Stimulated activated CD4-positive, alpha-beta T cell treated with anti-CD3 and anti-CD28 coated beads, Interleukin-12 subunit alpha, Interleukin-12 subunit beta, amount 100 ng/mL, for 4 hours (primary cell): ENCODE results near the gene NR2C1.
"Not testable (repeated sequence)": the region's sequence is repeated elsewhere in the genome, so short reads cannot be mapped to it uniquely, and the experiment has no call there.

Source experiments
- DNase-seq: peaks from one replicate; pipeline ENCODE4 v3.0.0-alpha.2; 2020

The NR2C1 gene

DNA sequence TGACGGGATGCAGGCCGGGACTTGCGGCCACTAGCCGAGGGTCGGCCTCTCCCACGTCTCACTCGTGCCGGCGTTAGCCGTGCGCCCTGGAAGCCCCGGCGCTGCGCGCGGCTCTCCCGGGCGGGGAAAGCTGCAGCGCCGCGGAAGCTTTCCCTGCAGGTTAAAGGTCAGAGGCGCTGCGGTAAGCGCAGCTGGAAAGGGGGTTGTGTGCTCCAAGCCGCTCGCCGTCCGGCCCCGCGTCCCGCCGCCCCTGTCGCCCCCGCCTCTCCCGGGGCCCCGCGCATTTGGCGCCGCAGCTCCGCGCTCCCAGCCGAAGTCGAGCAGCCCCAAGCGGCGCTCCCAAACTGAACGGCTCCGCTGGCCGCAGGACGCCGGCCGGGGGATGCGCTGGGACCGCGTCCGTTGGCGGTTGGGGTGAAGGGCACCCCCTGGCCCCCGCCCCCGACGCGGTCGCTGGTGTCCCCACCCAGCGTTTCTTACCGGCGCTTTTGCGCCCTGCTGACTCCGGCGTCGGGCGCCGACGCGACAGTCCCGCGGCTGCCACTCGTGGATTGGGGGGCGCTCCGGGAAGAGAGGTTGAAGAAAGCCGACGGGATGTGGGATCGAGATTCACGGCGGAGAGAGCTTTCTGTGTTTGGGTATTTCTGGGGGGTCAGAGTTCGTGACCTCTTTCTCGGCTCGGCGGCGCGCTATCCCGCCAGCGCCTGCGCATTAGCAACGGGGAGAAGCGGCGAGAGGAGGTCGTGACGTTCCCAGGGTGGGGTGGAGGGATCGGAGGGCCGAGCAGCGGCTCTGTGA, at the start of gene NR2C1:
TSS of gene NR2C1 (minus strand) at position 719 of the 798 bp plus-strand sequence. CDS start 6,234 bp downstream, outside the sequence.
- peak; percentile 85 for DNase-seq

DNA sequence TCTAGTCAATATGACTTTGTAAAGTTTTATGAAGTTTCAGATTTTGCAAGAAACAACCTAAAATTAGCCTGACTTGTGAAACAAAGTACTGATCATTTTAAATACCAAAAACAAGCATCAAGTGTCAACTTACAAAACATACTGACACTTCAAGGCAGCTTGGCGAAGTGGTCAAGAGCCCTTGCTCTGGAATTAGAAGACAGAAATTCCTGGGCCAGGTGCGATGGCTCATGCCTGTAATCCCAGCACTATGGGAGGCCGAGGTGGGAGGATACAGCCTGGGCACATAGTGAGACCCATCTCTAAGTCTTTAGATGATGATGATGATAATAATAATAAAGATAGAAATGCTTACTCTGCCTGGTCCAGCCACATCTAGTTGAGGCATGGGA, 45.4 kb upstream of the NR2C1 start:
- DNase-seq = no peak

DNA sequence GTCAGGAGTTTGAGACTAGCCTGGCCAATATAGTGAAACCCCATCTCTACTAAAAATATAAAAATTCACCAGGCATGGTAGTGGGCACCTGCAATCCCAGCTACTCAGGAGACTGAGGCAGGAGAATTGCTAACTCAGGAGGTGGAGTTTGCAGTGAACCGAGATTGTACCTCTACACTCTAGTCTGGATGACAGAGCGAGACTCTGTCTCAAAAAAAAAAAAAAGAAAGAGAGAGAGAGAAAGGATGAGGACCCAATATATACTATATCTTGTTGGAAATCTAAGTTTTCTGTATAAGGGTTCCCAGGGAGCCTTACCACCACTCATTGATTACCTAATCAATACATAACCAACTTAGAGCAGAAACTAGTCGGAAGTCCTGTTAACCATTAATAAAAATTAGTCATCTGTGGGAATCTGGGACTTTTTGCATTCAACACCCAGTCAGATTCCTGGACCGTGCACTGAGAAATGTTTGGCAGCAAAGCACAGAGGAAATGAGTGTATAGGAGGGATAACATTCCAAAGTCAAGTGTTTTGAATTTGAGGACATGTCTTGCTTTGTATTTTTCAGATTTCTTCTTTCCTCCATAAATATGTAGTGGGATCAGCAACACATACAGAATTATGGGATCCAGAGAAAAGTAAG, 44.8 kb upstream of the NR2C1 start:
- DNase-seq = no peak

DNA sequence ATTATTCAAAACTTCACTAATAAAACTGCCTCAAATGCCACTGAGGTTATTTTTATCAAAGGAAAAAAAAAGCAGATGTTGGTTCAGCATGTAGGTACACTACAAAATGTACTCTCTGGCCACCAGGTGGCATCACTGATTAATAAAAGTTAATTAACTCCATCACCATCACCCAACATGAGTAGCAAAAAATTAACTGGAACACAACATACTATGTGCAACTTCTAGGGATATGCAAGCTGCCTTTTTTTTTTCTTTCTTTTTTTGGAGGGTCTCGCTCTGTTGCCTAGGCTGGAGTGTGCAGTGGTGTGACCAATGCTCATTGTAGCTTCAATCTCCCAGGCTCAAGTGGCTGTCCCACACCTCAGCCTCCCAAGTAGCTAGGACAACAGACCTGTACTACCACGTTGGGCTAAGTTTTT, 43.8 kb upstream of the NR2C1 start:
- DNase-seq = peak; percentile 45

DNA sequence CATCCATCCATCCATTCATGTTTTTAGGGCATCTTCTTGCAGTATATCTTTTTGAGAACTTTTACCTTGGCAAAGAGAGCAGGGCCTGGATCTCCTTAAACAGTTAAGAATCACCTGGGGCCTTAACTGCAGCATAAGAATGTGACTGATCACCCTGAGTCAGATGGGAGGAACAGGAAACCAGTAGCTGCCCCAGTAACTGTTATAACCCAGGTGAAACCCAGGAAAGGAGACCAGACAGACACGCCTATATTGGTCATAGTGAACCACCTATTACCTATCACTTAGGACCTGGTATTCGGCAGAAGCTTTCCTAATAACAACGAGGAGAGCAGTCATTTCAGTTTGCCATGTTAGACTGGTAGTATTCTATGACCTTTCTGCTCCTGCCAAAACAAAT, 43.4 kb upstream of the NR2C1 start:
- DNase-seq = no peak

DNA sequence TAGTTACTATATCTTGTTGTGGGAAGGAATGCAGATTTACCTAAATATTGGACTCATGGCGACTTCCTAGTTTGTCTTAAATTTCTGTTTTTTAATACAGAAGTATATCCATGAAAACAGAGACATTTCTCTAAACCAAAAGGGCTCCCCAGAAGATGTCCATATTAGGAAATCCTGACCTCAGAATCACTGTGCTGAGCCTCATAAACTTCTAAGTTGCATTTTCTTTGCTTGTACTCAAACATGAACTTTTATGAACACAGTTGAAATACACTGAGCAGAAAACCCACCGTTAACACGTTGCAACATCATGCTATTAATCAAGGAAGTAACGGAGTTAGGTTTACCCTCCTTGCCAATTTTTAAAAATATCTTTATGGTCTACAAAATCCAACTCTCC, 42.9 kb upstream of the NR2C1 start:
- no peak for DNase-seq

DNA sequence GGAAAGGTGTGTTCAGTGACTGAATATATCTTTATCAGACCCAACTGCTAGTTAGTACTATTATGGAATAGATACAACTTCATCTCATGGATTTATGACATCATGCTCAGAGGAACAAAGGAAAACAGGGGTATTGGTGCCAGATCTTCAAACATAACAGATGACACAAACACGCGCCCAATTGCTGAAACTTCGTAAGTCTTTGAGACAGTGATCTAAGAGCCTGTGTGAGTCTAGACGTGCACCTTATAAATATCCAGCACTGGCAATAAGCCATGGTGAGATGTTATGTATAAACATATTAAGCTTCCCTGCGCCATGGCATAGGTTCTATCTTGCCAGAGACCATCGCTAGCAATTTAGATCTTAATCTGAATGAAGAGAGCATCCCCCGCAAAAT, 42.2 kb upstream of the NR2C1 start:
- DNase-seq = no peak

DNA sequence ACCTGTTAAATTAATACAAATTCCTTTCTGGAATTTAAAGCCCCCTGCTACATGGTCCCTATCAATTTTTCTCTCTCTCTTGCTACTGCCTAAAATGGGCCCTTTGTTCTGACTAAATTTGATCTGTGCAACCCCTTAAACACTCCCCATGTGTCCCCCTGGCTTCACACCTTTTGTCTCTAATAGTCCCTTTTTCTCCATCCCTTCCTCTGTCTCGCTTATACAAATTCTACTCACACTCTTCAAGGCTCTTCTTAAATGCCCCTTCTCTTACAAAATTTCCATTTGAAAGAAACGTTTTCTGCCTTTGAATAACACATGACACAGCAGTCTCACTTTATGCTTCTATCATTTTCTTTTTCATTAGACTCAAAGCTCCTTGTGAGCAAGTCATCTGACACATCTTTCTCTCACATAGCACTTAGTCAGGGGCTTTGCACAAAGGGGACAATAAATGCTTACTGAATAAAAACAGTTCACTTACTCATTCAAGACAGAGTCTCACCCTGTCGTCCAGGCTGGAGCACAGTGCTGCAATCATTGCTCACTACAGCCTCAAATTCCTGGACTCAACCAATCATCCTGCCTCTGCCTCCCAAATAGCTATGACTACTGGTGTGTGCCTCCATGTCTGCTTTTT, 41.5 kb upstream of the NR2C1 start:
- no peak for DNase-seq

DNA sequence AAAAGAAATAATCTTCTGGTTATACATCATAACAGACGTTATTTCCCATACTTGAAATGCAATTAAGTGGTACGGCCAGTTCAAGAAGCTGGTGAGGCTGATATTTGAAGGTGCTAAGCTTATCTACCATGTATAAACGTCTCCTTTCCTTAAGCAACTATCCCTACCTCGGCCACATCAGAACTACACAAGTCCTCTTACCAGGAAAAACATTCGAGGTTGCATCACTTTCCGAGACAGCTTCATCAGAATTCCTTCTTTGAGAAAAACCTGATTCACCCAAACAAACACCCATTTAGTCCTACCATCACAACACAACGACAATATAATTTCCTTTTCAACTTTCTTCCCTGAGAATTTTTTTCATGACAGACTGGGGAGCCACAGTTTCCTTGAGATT, 33.9 kb upstream of the NR2C1 start:
- no peak for DNase-seq

DNA sequence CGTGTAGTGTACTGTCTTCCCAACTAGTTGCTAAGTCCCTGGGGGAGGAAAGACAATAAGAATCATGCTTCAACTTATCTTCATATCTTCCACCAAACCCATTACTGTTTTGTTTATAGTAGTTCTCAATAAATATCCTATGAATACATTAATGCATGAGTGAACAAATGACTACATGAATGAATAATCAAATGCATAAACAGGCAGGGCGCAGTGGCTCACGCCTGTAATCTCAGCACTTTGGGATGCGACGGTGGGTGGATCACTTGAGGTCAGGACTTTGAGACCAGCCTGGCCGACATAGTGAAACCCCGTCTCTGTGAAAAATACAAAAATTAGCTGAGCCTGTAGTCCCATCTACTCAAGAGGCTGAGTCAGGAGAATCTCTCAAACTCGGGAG, 32.1 kb upstream of the NR2C1 start:
- no peak for DNase-seq

DNA sequence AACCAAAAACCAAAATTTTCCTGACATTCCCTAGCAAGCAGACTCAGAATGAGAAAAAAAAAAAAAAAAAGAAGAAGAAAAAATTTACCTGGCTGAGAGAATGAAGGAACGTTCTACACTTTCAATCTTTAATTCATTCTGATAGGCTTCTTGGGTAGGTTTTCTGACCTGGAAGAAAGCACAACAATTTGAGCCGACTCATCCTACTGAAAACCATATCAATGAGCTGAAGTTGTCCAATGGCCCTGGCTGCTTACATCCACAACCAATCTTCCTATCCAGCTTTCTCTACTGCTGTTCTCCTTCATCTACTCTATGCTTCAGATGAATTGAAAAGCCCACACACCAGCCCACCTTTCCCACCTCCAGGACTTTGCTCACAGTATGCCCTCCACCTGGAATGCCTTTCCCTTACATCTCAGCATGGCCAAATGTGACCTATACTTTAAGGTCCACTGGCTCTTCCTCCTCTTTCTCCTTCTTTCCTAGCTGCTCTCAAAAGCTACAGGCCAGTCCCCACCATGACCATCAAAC, 31.6 kb upstream of the NR2C1 start:
- no peak for DNase-seq

DNA sequence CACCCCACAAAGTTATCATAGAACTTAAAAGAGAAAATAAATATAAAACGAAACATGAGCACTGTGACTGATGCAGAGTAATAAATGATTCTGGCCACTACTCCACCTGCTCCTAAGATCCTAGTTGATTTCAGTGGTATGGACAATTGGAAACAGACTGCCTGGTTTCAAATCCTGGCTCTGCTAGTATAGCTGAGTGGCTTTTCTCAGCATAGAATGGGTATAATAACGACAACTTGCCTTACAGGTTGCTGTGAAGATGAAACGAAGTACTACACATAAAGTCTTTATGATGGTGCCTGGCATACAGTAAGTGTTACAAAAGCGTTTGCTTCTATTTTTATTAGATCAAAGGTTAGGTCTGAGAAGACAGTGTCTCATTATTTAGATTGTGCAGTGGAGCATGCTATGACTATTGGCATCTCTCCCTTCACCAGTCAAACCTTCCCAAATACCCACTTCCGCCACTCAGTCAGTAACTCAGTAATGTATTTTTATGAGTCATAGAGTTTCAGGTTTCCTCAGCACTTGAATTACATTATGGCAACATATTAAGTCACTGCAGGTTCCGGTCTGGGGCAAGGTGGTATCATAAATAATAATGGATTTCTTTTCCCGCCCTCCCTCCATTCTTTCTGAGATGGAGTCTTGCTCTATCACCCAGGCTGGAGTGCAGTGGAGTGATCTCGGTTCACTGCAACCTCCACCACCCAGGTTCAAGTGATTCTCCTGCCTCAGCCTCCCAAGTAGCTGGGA, 29.7 kb upstream of the NR2C1 start:
- DNase-seq = peak; percentile 5

DNA sequence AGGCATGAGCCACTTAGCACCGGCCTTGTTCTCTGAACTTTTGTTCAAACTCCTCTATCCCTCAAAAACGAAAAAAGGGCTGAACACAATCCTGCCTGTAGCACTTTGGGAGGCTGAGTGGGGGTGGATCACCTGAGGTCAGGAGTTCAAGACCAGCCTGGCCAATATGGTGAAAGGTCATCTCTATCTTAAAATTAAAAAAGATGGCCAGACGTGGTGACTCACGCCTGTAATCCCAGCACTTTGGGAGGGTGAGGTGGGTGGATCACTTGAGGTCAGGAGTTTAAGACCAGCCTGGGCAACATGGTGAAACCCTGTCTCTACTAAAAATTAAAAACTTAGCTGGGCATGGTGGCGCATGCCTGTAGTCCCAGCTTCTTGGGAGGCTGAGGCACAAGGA, 28.5 kb upstream of the NR2C1 start:
- not testable (repeated sequence) for DNase-seq

DNA sequence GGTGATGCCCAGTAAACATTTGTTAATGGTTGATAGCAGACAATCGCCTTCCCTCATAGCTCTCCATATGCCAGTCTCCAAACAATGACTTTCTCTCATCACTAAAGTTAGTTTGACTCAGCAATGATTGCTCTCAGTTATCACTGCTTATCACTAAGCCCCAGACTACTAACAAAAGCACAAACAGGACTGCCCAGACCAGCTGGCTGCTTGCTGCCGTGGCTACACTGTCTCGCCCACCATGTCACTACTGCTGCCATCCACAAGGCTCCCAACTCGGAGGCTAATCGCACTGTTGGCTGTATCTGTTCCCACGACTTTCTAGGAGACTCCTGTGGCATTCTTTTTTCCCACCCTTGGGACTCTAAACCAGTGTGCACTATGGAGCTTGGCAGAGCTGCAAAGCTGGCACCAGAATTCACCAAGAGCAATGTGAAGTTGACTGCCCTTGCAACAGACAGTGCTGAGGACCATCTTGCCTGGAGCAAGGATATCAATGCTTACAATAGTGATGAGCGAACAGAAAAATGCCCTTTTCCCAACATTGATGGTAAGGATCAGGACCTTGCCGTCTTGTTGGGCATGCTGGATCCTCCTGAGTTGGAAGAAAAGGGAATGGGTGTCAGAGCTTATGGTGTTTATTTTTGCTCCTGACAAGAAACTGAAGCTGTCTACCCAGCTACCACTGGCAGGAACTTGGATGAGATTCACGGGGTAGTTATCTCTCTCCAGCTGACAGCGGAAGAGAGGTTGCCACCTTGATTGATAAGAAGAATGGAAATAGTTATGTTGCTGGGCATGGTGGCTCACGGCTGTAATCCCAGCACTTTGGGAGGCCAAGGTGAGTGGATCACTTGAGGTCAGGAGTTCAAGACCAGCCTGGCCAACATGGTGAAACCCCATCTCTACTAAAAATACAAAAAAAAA, 27.1 kb upstream of the NR2C1 start:
- no peak for DNase-seq

DNA sequence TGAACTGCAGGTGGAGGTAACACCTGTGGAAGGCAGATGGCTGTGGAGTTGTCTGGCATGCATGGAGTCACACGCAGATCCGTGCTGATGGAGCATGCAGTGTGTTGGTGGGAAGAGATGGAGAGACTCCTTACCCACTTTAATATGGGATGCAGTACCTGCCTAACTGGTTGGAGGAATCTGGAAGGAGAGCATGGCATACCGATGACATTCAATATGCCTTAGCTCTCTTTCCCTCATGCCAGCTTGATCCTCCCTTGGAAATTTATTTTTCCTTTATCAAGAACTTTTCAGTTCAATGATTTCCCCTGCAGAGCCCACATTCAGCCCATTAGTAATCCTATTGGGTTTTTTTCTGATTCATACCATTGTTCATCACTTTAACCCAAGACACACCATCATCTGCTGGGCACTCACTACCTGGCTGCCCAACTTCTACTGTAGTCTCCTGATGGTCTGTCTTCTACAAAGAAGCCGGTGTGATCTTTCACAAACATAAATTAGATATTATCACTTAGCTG, 25.9 kb upstream of the NR2C1 start:
- DNase-seq = no peak

DNA sequence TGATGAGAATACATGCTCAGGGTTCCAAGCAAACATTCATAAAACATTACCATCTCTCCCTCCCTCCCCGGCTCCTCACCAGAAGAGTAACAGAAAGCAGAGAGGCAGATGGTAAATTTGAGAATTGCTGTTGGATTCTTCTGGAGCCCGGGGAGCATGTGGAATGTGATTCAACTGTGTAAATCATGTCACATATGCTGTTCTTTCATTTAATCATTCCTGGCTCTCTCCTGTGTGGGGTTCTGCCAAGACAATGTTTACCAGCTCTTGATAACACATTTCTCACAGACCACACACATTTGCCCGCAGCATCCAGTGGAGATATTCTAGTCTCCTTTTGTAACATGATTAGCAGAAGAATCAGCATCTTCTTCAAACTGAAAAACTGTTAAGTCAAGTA, 23.4 kb upstream of the NR2C1 start:
- DNase-seq = no peak

DNA sequence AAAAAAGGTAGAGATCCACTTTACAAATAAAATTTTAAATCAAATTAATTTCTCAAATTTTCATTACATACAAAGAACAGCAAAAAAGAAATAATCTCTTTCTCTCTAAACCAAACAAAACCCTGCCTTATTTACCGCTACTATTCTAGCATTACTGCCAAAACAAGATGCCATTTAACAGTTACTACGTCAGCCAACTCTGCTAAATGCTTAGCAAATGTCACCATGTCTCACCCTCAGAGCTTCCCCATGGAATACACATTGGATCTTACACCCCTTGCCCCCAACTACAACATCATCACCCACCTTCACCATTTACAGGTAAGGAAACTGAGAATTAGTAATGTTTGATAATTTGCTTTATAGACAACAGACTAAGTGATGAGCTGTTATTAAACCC, 23.0 kb upstream of the NR2C1 start:
- DNase-seq = no peak

DNA sequence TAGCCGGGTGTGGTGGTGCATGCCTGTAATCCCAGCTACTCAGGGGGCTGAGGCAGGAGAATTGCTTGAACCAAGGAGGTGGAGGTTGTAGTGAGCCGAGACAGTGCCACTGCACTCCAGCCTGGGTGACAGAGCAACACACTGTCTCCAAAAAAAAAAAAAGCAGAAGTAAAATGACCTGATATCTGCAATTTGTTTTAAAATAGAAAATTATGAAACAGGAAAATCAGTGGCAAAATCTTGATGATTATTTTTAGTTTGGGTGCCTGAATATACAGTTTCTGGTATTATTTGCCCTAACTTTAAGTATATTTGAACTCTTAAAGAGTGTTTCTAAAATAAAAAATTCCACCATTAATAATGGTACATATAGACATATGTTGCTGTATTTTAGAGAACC, 22.4 kb upstream of the NR2C1 start:
- DNase-seq = not testable (repeated sequence)

DNA sequence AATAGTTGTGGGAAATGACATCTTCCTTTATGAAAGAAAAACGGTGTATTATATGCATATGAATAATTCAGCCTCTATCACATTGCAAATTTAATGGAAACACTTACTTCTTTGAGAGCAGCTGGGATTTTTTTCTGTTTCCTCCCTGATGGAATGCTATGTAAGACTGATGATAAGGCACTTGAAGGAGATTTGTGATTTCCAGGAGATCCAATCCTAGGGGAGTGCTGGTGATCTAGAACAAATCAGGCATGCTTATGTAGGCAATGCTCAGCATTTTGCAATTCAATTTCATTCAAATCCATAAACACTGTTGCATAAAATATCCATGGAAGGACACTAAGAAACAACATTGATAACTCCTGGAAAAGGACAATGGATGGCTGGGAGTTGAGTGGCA, 16.0 kb upstream of the NR2C1 start:
- DNase-seq = no peak

DNA sequence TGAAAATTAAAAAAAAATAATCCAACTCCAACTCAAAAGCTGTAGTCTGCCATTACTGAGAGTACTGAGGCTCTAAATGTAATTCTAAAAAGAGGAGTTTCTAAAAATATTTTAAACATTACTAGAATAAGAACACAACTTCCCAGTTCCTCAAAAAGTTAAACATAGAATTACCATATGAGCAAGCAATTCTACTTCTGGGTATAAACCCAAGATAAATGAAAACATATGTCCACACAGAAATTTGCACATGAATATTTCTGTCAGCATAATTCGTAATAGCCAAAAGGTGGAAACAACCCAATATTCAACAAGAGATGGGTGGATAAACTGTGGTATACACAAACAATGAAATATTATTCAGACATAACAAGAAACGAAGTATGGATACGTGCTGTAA, 15.0 kb upstream of the NR2C1 start:
- no peak for DNase-seq

DNA sequence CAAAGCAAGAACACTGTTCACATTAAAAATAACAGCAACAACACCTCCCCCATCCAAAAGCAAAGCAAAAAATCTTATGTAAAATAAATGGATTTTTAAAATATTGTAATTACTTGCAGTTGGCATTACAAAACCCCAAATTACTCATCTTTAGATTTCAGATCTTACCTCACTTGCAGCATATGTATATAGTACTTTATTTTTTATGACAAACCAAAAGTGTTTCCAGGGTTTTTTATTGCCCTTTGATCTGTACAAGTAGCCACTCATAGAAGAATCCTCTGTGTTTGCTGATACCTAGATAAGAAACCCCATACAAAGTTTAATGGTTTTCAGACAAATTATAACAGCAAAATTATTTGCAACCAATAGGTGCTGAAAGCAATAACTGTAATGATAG, 12.2 kb upstream of the NR2C1 start:
- no peak for DNase-seq

DNA sequence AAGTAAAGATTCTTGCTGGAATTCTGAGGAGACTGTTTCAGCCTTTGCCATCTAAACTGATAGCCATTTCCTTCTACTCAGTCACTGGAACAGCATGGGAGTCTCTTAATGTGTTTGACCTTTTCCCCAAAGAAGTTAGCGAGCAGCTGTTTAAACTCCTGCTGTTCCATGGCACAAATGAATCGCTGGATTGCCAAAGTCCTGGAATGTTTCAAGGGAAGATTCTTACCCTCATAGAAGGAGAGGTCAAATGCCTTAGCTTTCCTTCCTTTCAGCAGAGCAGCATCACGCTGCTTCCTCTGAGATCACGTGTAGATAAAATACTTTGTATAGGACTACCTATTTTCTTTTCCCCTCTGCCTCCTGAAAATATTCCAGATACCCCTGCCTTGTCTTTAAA, 10.5 kb upstream of the NR2C1 start:
- no peak for DNase-seq
